Upper lobe of left lung (tissue), 6 donors: ENCODE measurements around the gene CCDC102B. TPM values are rescaled to one million over a fixed set of nuclear protein-coding genes. Genes with fewer than 3 reads are reported as not detected.

Experiments used
- ATAC-seq, 2 donors: fragments of 200-7000 bp; cut with Tn5 transposase; one replicate each; pipeline ENCODE4 v1.9.1; 2022; ENCODE audit warnings: mild to moderate bottlenecking in 2 of 2, moderate library complexity in 2 of 2; ENCODE audit not compliant: low FRiP score in 2 of 2
- DNase-seq, 2 donors: peaks; one replicate each; pipeline ENCODE4 v3.0.0-alpha.2; 2019 to 2020
- H3K27ac ChIP-seq, 4 donors: fragments of 200-600 bp; sonication (generic); one replicate each; pipeline ENCODE4 v1.5.1; 2016 to 2019
- H3K27me3 ChIP-seq, 4 donors: fragments of 200-600 bp; sonication (generic); one replicate each; pipeline ENCODE4 v1.5.1; 2017 to 2019
- H3K36me3 ChIP-seq, 4 donors: fragments of 200-600 bp; sonication (generic); one replicate each; pipeline ENCODE4 v1.5.1; 2016 to 2019
- H3K4me1 ChIP-seq, 4 donors: fragments of 200-600 bp; sonication (generic); one replicate each; pipeline ENCODE4 v1.5.1; 2018 to 2019
- H3K4me3 ChIP-seq, 4 donors: fragments of 200-600 bp; sonication (generic); one replicate each; pipeline ENCODE4 v1.5.1; 2017 to 2019; ENCODE audit warnings: mild to moderate bottlenecking in 2 of 4, moderate library complexity in 1 of 4
- H3K9me3 ChIP-seq, 4 donors: fragments of 200-600 bp; sonication (generic); one replicate each; pipeline ENCODE4 v1.5.1; 2018 to 2019
- EP300 ChIP-seq, 4 donors: sonication (generic); formaldehyde crosslinking; IDR thresholded peaks; one replicate each; pipeline ENCODE4 v1.5.1; 2017; ENCODE audit warnings: antibody characterized with exemption in 4 of 4, control low read depth in 2 of 4
- POLR2A ChIP-seq, 4 donors: fragments of 450-650 bp; IDR thresholded peaks; one replicate each; pipeline ENCODE4 v1.5.1; 2016 to 2017; ENCODE audit warnings: antibody characterized with exemption in 4 of 4, mild to moderate bottlenecking in 2 of 4
- POLR2AphosphoS5 ChIP-seq, 2 donors: sonication (generic); formaldehyde crosslinking; IDR thresholded peaks; one replicate each; pipeline ENCODE4 v1.5.1; 2017; ENCODE audit warnings: antibody characterized with exemption in 2 of 2
- WGBS, 2 donors: methylation state at CpG; one replicate each; pipeline ENCODE4 v1.1.5; 2017 to 2018; 5-methylcytosine and 5-hydroxymethylcytosine counted together
- total RNA-seq, 6 donors: library from RNA; depleted of rRNA in 4 of 6; stranded (reverse); fragments of >200 nt in 4 of 6; gene quantifications; one replicate each; pipeline versions ENCODE4 v1.1.0 to v1.2.1, GENCODE V29; 2016 to 2021
- TF ChIP-seq, protein P1 (sequence below), 6 experiments: fragments of 450-650 bp in 4 of 6; fragments of 200-600 bp in 2 of 6; sonication (generic) in 2 of 6; IDR thresholded peaks; one replicate each; pipeline ENCODE4 v1.5.1; 2016 to 2019; ENCODE audit warnings: antibody characterized with exemption in 6 of 6
- donor health status: DM: no; HTN: no; CAD: no; lungs with moderate emphysema.
- donor health status: DM: no; HTN: yes; CAD: no; lungs with severe emphysema.

CCDC102B gene
- total RNA-seq, 6 donors from 2014 or later, result 6.2 to 51.3 (median 20.3) TPM

GRCh38 chr18:68919900-68920299 is 122.0 kb downstream of the CCDC102B start:
- H3K4me3 ChIP-seq, result no peak overlapping the region
- H3K27me3 ChIP-seq, result no peaks in the 10 kb centered on the region
- no peaks in the 10 kb centered on the region for H3K4me1 ChIP-seq
- ATAC-seq (no peak), DNase-seq (no peak)
- 82 to 95% methylated on average over 2 of the region's 2 CpGs for WGBS, 2 donors
- no peak overlapping the region for H3K27ac ChIP-seq
- no peak for TF ChIP-seq EP300 (IDR thresholded peaks at IDR 0.05)
- TF ChIP-seq, protein P1, sequence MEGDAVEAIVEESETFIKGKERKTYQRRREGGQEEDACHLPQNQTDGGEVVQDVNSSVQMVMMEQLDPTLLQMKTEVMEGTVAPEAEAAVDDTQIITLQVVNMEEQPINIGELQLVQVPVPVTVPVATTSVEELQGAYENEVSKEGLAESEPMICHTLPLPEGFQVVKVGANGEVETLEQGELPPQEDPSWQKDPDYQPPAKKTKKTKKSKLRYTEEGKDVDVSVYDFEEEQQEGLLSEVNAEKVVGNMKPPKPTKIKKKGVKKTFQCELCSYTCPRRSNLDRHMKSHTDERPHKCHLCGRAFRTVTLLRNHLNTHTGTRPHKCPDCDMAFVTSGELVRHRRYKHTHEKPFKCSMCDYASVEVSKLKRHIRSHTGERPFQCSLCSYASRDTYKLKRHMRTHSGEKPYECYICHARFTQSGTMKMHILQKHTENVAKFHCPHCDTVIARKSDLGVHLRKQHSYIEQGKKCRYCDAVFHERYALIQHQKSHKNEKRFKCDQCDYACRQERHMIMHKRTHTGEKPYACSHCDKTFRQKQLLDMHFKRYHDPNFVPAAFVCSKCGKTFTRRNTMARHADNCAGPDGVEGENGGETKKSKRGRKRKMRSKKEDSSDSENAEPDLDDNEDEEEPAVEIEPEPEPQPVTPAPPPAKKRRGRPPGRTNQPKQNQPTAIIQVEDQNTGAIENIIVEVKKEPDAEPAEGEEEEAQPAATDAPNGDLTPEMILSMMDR (IDR thresholded peaks at IDR 0.05), result no peak
- TF ChIP-seq POLR2AphosphoS5 (IDR thresholded peaks at IDR 0.05), result no peak
- TF ChIP-seq POLR2A (IDR thresholded peaks at IDR 0.05), result no peak
- no peaks in the 10 kb centered on the region for H3K9me3 ChIP-seq
- H3K36me3 ChIP-seq, result no peaks in the 10 kb centered on the region

DNA sequence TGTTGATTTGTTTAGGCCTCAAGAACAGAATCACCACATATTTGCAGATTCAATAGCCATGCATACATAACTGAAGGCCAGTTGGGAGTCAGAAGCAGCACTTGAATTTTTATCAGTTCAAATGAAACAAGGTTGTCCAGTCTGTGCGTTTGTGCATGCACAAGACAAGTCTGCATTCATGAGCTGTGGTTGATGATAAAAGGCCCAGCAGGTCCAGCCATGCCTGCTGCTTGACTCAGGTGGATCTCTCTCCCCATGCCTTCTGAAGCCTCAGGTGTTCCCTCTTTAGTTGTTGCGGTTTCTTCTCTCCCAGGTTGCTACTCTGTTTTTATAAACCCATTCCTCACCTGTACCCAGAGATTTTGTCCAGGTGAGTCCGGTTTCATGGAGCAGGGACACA is 124.5 kb downstream of the CCDC102B start:
- H3K9me3 ChIP-seq, result no peaks in the 10 kb centered on the region
- no peak for TF ChIP-seq EP300 (IDR thresholded peaks at IDR 0.05)
- TF ChIP-seq, protein P1 (IDR thresholded peaks at IDR 0.05), result no peak
- TF ChIP-seq POLR2A (IDR thresholded peaks at IDR 0.05), result no peak
- no peak for TF ChIP-seq POLR2AphosphoS5 (IDR thresholded peaks at IDR 0.05)
- DNase-seq (no peak), ATAC-seq (no peak)
- H3K27ac ChIP-seq, result no peak overlapping the region
- no peaks in the 10 kb centered on the region for H3K36me3 ChIP-seq
- H3K4me3 ChIP-seq, result no peak overlapping the region
- no peaks in the 10 kb centered on the region for H3K27me3 ChIP-seq
- no peaks in the 10 kb centered on the region for H3K4me1 ChIP-seq
- 80 to 81% methylated on average over 3 of the region's 3 CpGs for WGBS, 2 donors

- no peaks in the 10 kb centered on the region for H3K4me1 ChIP-seq
- TF ChIP-seq EP300 (IDR thresholded peaks at IDR 0.05) (no peak), POLR2A (IDR thresholded peaks at IDR 0.05) (no peak), POLR2AphosphoS5 (IDR thresholded peaks at IDR 0.05) (no peak)
- TF ChIP-seq, protein P1 (IDR thresholded peaks at IDR 0.05), result no peak
- no peak overlapping the region for H3K4me3 ChIP-seq
- 11 to 20% methylated on average over 1 of the region's 1 CpG for WGBS, 2 donors
- no peaks in the 10 kb centered on the region for H3K27me3 ChIP-seq
- ATAC-seq (no peak), DNase-seq (no peak)
- H3K36me3 ChIP-seq, result no peaks in the 10 kb centered on the region
- no peak overlapping the region for H3K27ac ChIP-seq
- H3K9me3 ChIP-seq, result no peaks in the 10 kb centered on the region
Observed at GRCh38 chr18:68925268-68925667, 127.4 kb downstream of the CCDC102B start.

DNA sequence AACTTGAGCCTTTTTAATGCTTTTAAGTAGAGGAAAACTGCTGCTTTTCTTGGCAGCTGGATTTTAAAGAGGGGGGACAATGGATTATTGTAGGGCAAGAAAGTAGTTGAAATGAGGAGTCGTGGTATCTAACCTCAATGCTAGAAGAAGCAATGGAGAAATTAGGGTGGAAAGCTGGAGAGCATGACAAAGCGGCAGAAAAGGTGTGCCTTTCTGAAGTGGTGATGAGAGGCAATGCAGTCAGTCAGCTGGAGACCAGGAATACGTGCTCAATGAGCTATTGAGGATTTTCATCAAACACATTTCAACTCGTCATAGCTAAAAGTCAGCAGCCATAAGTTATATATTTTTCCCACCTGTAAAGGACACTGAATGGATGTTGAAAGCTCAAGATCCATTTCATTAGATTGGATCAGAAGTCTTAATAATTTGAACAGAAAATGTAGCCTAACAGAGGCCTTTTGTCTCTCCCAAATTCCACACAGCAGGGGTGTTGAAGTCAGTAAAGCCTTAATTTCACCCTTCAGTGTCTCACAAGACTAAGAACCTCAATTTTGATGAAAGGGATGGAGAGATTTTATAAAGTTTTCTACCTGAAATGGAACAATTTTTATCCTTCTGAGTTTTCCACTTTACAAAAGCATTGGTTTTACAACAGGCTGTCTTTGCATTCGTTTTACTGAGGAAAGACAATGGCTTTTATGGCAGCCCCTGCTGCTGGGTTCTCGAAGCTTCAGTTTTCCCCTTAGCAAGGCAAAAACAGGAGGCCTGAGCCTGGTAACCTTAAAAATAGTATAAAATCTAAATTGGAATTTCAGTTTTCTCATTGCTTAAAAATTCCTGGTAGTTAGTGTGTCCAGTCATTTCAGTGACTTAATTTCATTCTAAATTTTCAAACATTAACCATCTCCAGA is 131.1 kb downstream of the CCDC102B start:
- Histone ChIP-seq H3K4me1 (no peaks in the 10 kb centered on the region), H3K36me3 (no peaks in the 10 kb centered on the region), H3K4me3 (no peak overlapping the region), H3K27me3 (no peaks in the 10 kb centered on the region), H3K27ac (no peak overlapping the region), H3K9me3 (no peaks in the 10 kb centered on the region)
- 78 to 82% methylated on average over 6 of the region's 6 CpGs for WGBS, 2 donors
- DNase-seq (no peak), ATAC-seq (no peak)
- no peak for TF ChIP-seq POLR2A (IDR thresholded peaks at IDR 0.05)
- TF ChIP-seq, protein P1 (IDR thresholded peaks at IDR 0.05), result no peak
- no peak for TF ChIP-seq EP300 (IDR thresholded peaks at IDR 0.05)
- TF ChIP-seq POLR2AphosphoS5 (IDR thresholded peaks at IDR 0.05), result no peak

DNA sequence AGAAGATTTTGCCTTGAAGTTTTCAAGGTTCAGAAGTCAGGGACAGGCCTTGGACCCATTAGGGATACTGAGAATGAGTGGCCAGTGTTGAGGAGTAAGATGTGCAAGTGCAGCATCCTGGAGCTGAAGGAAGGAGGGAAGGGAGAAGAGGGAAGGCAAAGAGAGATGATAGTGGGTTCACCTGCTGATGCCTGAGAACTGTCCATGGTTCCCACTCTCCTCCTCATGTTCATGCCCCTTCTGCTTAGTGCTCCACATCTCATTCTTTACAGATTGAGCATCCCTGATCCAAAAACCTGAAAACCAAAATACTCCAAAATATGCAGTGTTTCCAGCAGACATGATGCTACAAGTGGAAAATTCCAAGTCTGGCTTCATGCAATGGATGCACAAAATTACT is 137.8 kb downstream of the CCDC102B start:
- Histone ChIP-seq H3K27ac (no peak overlapping the region), H3K36me3 (no peaks in the 10 kb centered on the region), H3K27me3 (no peaks in the 10 kb centered on the region), H3K4me1 (no peaks in the 10 kb centered on the region), H3K4me3 (no peak overlapping the region), H3K9me3 (no peaks in the 10 kb centered on the region)
- DNase-seq (no peak), ATAC-seq (no peak)
- no peak for TF ChIP-seq EP300 (IDR thresholded peaks at IDR 0.05)
- TF ChIP-seq, protein P1 (IDR thresholded peaks at IDR 0.05), result no peak
- TF ChIP-seq POLR2A (IDR thresholded peaks at IDR 0.05), result no peak
- TF ChIP-seq POLR2AphosphoS5 (IDR thresholded peaks at IDR 0.05), result no peak
